Smooth muscle cell of the coronary artery (primary cell): ENCODE results near the gene CST8. TPM values are rescaled to one million over a fixed set of nuclear protein-coding genes. Genes with fewer than 3 reads are reported as not detected.

Source experiments
- total RNA-seq: library from RNA; depleted of rRNA; stranded (reverse); fragments of >200 nt; gene quantifications from 2 replicates; pipeline ENCODE4 v1.2.3, GENCODE V29; 2014; ENCODE audit warnings: low replicate concordance

The CST8 gene
- total RNA-seq, result not detected in 2 replicates

GRCh38 chr20:23490817-23491216, at the start of gene CST8:
TSS of gene CST8 (plus strand) at chr20:23491117. CDS start at chr20:23491668, 551 bp downstream.

GRCh38 chr20:23452776-23453175, 38.1 kb upstream of the CST8 start, which contains the start of gene CST11:
TSS of gene CST11 (minus strand) at chr20:23452876. CDS start at chr20:23452811, 65 bp downstream.

Other genes starting within 250 kb of the CST8 start
- 7.6 and 26.9 TPM in 2 replicates for gene NXT1, start 140.3 kb upstream of the CST8 start, total RNA-seq
- 38.2 and 42.1 TPM in 2 replicates for gene GZF1, start 128.9 kb upstream of the CST8 start, total RNA-seq
- gene NAPB, start 69.6 kb upstream of the CST8 start, total RNA-seq, result 7.5 and 7.8 TPM in 2 replicates
- not detected in 2 replicates for gene CSTL1, start 51.4 kb upstream of the CST8 start, total RNA-seq
- not detected in 2 replicates for gene CST11, start 38.2 kb upstream of the CST8 start, total RNA-seq
- gene CST9L, start 77.4 kb downstream of the CST8 start, total RNA-seq, result not detected in 2 replicates
- gene CST9, start 114.8 kb downstream of the CST8 start, total RNA-seq, result not detected in 2 replicates
- 189 and 222 TPM in 2 replicates for gene CST3, start 146.8 kb downstream of the CST8 start, total RNA-seq
- 0.60 TPM in 1 of 2 replicates, not detected in the other for gene CST4, start 197.9 kb downstream of the CST8 start, total RNA-seq